CD1c-positive myeloid dendritic cell (primary cell): ENCODE measurements around the gene RNU5B-1.
"Not testable (repeated sequence)": the region's sequence is repeated elsewhere in the genome, so short reads cannot be mapped to it uniquely, and the experiment has no call there.

Experiments used
- DNase-seq: peaks from one replicate; pipeline ENCODE4 v3.0.0-alpha.2; 2016; ENCODE audit errors: extremely low spot score

Gene RNU5B-1

GRCh38 chr15:65343374-65343981 is 39.0 kb downstream of the RNU5B-1 start:
- DNase-seq, result no peak

GRCh38 chr15:65344214-65344913 is 39.9 kb downstream of the RNU5B-1 start:
- no peak for DNase-seq

GRCh38 chr15:65344914-65345275 is 40.4 kb downstream of the RNU5B-1 start:
- no peak for DNase-seq

DNA sequence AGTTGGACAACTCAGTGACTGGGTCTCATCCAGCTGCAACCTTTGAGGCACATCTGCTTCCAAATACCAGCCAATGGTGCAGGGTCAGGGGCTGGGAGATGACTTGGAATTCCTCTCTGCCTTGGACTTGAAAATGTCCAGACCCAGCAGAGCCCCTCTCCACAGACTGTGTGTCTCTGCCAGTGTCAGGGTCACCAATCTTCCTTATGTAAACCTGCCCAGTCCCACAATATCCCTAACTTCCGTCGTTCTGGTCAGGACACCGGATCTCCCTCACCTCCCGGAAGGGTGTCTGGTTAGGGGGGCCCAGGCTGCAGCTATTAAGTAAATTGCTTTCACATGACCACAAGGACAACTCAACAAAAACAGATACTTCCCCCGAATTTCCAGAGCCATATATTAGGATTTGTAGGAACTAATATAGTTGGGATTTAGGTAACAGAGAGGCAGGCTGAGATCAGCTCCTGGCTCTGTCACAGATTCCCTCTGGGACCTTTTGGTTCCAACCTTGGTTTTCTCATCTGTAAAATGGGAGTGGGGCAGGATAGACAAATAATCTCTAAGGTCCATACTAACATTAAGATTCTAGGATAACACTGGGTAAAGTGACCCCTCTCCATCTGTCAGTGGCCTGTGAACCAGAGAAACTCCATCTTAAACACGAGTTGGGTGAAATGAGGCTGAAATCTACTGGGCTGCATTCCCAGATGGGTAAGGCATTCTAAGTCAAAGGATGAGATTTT is 42.5 kb downstream of the RNU5B-1 start:
- no peak for DNase-seq

- not testable (repeated sequence) for DNase-seq
These were observed 43.3 kb downstream of the RNU5B-1 start for GRCh38 chr15:65347756-65348155.

DNA sequence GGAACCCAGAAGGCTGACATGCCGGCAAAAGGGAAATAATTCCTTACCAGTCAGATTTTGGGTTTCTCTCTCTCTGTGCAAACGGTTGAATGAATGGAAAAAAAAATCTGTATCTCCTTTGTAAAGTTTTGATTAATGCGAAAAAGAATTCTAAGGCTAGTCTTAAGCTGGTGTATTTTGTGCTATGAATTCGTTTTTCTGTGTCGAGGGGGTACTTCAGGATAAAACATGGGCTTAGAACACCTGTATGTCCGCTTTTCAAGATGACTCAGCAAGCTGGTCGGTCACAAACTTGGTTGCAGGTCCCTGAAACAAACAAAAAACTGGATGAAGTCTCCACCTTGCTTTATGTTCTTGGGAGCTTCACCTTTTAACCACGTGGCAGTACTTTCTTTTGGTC is 44.9 kb downstream of the RNU5B-1 start:
- DNase-seq, result no peak

DNA sequence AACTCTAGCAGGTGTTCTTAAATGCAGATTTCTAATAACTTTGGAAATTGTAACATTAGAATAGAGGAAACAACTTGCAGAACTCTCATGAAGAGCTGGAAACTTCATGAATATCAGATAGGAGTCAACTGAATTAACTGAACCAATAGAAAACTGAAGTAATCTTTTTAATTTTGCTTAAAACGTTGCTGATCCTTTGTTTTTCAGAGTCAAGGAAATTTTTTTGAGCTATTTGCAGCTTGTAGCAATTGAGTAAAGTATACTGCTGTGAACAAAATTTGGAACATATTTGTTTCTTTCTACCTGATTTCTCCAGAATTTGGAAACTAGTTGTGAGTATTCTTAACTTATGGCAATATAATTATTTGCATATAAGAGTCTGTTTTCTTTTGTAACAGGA is 47.5 kb downstream of the RNU5B-1 start:
- not testable (repeated sequence) for DNase-seq
